Osteoblast (primary cell): ENCODE results near the gene DNASE1L3. TPM values are rescaled to one million over a fixed set of nuclear protein-coding genes. Genes with fewer than 3 reads are reported as not detected.

Experiments used
- DNase-seq: peaks from one replicate; pipeline ENCODE4 v3.0.0; 2011; ENCODE audit warnings: low spot score, mixed read lengths; ENCODE audit not compliant: insufficient read length; ENCODE audit errors: missing footprints
- H2AFZ ChIP-seq: 2 replicates; pipeline ENCODE4 v1.6.0; 2011; ENCODE audit warnings: mild to moderate bottlenecking, low read length
- H3K27ac ChIP-seq: 2 replicates; pipeline ENCODE4 v1.5.1; 2011; ENCODE audit warnings: mild to moderate bottlenecking, low read depth, low read length, moderate library complexity
- H3K27me3 ChIP-seq: 2 replicates; pipeline ENCODE4 v1.6.0; 2012; ENCODE audit warnings: mild to moderate bottlenecking, control low read depth, inconsistent platforms, low read length, moderate library complexity; ENCODE audit not compliant: insufficient read depth
- H3K36me3 ChIP-seq: 2 replicates; pipeline ENCODE4 v1.5.1; 2011; ENCODE audit warnings: mild to moderate bottlenecking, low read length, control low read depth, moderate library complexity; ENCODE audit not compliant: insufficient read depth
- H3K4me1 ChIP-seq: 2 replicates; pipeline ENCODE4 v1.5.1; 2011; ENCODE audit warnings: mild to moderate bottlenecking, low read length, control low read depth, moderate library complexity; ENCODE audit not compliant: insufficient read depth
- H3K4me2 ChIP-seq: 2 replicates; pipeline ENCODE4 v1.6.0; 2011; ENCODE audit warnings: mild to moderate bottlenecking, low read length; ENCODE audit not compliant: insufficient read depth
- H3K4me3 ChIP-seq: fragments of 200-600 bp; sonication (generic); 3 replicates; pipeline ENCODE4 v1.5.1; 2012; ENCODE audit warnings: mild to moderate bottlenecking, low read length, inconsistent platforms; ENCODE audit not compliant: insufficient read depth
- H3K79me2 ChIP-seq: 2 replicates; pipeline ENCODE4 v1.6.0; 2012; ENCODE audit warnings: mild to moderate bottlenecking, low read length, control low read depth, inconsistent platforms; ENCODE audit not compliant: insufficient read depth
- H3K9me3 ChIP-seq: 2 replicates; pipeline ENCODE4 v1.5.1; 2011; ENCODE audit warnings: low read depth, low read length, control low read depth
- H4K20me1 ChIP-seq: 2 replicates; pipeline ENCODE4 v1.6.0; 2012; ENCODE audit warnings: mild to moderate bottlenecking, low read length, control low read depth; ENCODE audit not compliant: insufficient read depth
- CTCF ChIP-seq: IDR thresholded peaks from 2 replicates; pipeline ENCODE4 v1.5.1; 2011; ENCODE audit warnings: mild to moderate bottlenecking, low read depth, low read length, moderate library complexity; ENCODE audit errors: extremely low read depth
- total RNA-seq: library from RNA; depleted of rRNA; stranded (reverse); fragments of >200 nt; gene quantifications from 2 replicates; pipeline ENCODE4 v1.2.3, GENCODE V29; 2012

DNASE1L3 gene
- total RNA-seq, 1 donor, result not detected

GRCh38 chr3:58148049-58148448 is 62.7 kb downstream of the DNASE1L3 start:
- H2AFZ ChIP-seq, result no peak overlapping the region
- no peaks in the 10 kb centered on the region for H3K79me2 ChIP-seq
- H3K27me3 ChIP-seq, result no peaks in the 10 kb centered on the region
- DNase-seq, result no peak
- TF ChIP-seq CTCF, result no peak
- H3K27ac ChIP-seq, result no peak overlapping the region
- H4K20me1 ChIP-seq, result peaks cover 16% of the 10 kb centered on the region
- peaks cover 3% of the 10 kb centered on the region for H3K4me1 ChIP-seq
- H3K4me2 ChIP-seq, result no peak overlapping the region
- no peak overlapping the region for H3K4me3 ChIP-seq
- no peaks in the 10 kb centered on the region for H3K9me3 ChIP-seq
- peaks cover 93% of the 10 kb centered on the region for H3K36me3 ChIP-seq

- Histone ChIP-seq H3K4me2 (no peak overlapping the region), H3K27me3 (no peaks in the 10 kb centered on the region), H3K4me3 (no peak overlapping the region), H4K20me1 (peaks cover 13% of the 10 kb centered on the region), H3K36me3 (peaks cover 94% of the 10 kb centered on the region), H2AFZ (no peak overlapping the region), H3K9me3 (no peaks in the 10 kb centered on the region), H3K4me1 (peaks cover 3% of the 10 kb centered on the region), H3K79me2 (no peaks in the 10 kb centered on the region), H3K27ac (no peak overlapping the region)
- no peak for TF ChIP-seq CTCF
- no peak for DNase-seq
Measured at GRCh38 chr3:58144478-58145325, 66.1 kb downstream of the DNASE1L3 start.

- no peak overlapping the region for H2AFZ ChIP-seq
- H3K9me3 ChIP-seq, result no peaks in the 10 kb centered on the region
- H3K4me2 ChIP-seq, result no peak overlapping the region
- H3K4me3 ChIP-seq, result no peak overlapping the region
- peaks cover 94% of the 10 kb centered on the region for H3K36me3 ChIP-seq
- peaks cover 3% of the 10 kb centered on the region for H3K4me1 ChIP-seq
- H3K79me2 ChIP-seq, result no peaks in the 10 kb centered on the region
- DNase-seq, result no peak
- H3K27me3 ChIP-seq, result no peaks in the 10 kb centered on the region
- H3K27ac ChIP-seq, result no peak overlapping the region
- no peak for TF ChIP-seq CTCF
- peaks cover 13% of the 10 kb centered on the region for H4K20me1 ChIP-seq
Measured at GRCh38 chr3:58143417-58144055, 67.2 kb downstream of the DNASE1L3 start.

Other genes with a start within 250 kb of the DNASE1L3 start
- 259 and 274 TPM in 2 replicates for gene FLNB, start 202.6 kb downstream of the DNASE1L3 start, total RNA-seq
- 5.1 and 5.9 TPM in 2 replicates for gene ABHD6, start 26.8 kb upstream of the DNASE1L3 start, total RNA-seq
- gene RPP14, start 95.3 kb upstream of the DNASE1L3 start, total RNA-seq, result 13.0 and 13.4 TPM in 2 replicates
- gene HTD2, start 95.5 kb upstream of the DNASE1L3 start, total RNA-seq, result 6.2 TPM in 2 replicates
- 77.4 and 87.8 TPM in 2 replicates for gene PXK, start 121.9 kb upstream of the DNASE1L3 start, total RNA-seq
- gene PDHB, start 222.9 kb upstream of the DNASE1L3 start, total RNA-seq, result 68.4 and 78.2 TPM in 2 replicates